HepG2 (cell line): ENCODE measurements around the gene TBX6. TPM values are rescaled to one million over a fixed set of nuclear protein-coding genes. Genes with fewer than 3 reads are reported as not detected.
A peak's percentile ranks its signal among the peaks of the same experiment; 100 is the strongest.

Experiments used
- ELF3 ChIP-seq: IDR thresholded peaks from 2 replicates; pipeline ENCODE4 v1.6.1; 2016; ENCODE audit warnings: missing genetic modification reagents, missing compliant biosample characterization
- EZH2 ChIP-seq: conservative IDR thresholded peaks from 2 replicates; pipeline ENCODE4 v1.6.1; 2012; ENCODE audit warnings: mild to moderate bottlenecking, low read depth, low read length, moderate library complexity
- HNF4G ChIP-seq, 2 experiments: sonication (generic) in 1 of 2; formaldehyde crosslinking in 1 of 2; IDR thresholded peaks; 2 replicates each; pipeline versions ENCODE4 v1.4.0 to v1.6.1; 2011 to 2020; ENCODE audit warnings: borderline replicate concordance in 2 of 2, low read depth in 2 of 2, mild to moderate bottlenecking in 2 of 2, low read length in 1 of 2, missing genetic modification reagents in 1 of 2, moderate library complexity in 1 of 2
- KMT2B ChIP-seq: IDR thresholded peaks from 2 replicates; pipeline ENCODE4 v1.6.1; 2016; ENCODE audit warnings: missing genetic modification reagents, missing compliant biosample characterization
- NFIB ChIP-seq: sonication (generic); formaldehyde crosslinking; IDR thresholded peaks from 2 replicates; pipeline ENCODE4 v1.9.0; 2021; ENCODE audit warnings: missing genetic modification reagents, mild to moderate bottlenecking, borderline replicate concordance
- RFX5 ChIP-seq: IDR thresholded peaks from 2 replicates; pipeline ENCODE4 v1.6.1; 2011; ENCODE audit warnings: low read depth, low read length, improper control_type of control experiment
- SIX4 ChIP-seq: sonication (generic); formaldehyde crosslinking; IDR thresholded peaks from 2 replicates; pipeline ENCODE4 v1.4.0; 2020; ENCODE audit warnings: missing genetic modification reagents
- SPEN ChIP-seq: sonication (generic); formaldehyde crosslinking; IDR thresholded peaks from 2 replicates; pipeline ENCODE4 v1.5.1; 2020; ENCODE audit warnings: low read depth, mild to moderate bottlenecking, missing genetic modification reagents
- ZC3H4 ChIP-seq: sonication (generic); formaldehyde crosslinking; IDR thresholded peaks from 2 replicates; pipeline ENCODE4 v1.4.0; 2020; ENCODE audit warnings: missing genetic modification reagents, borderline replicate concordance
- ZFP82 ChIP-seq: sonication (generic); formaldehyde crosslinking; IDR thresholded peaks from 2 replicates; pipeline ENCODE4 v1.5.1; 2020; ENCODE audit warnings: mild to moderate bottlenecking, missing genetic modification reagents, borderline replicate concordance
- ZNF256 ChIP-seq: sonication (generic); formaldehyde crosslinking; conservative IDR thresholded peaks from 2 replicates; pipeline ENCODE4 v1.4.0; 2020; ENCODE audit warnings: missing genetic modification reagents
- ZNF737 ChIP-seq: sonication (generic); formaldehyde crosslinking; IDR thresholded peaks from 2 replicates; pipeline ENCODE4 v1.5.0; 2020; ENCODE audit warnings: missing genetic modification reagents, mild to moderate bottlenecking, borderline replicate concordance
- ZNF781 ChIP-seq: sonication (generic); formaldehyde crosslinking; IDR thresholded peaks from 2 replicates; pipeline ENCODE4 v1.5.1; 2020; ENCODE audit warnings: borderline replicate concordance, mild to moderate bottlenecking, missing genetic modification reagents; ENCODE audit errors: not compliant biosample characterization
- ZNF784 ChIP-seq: sonication (generic); formaldehyde crosslinking; IDR thresholded peaks from 2 replicates; pipeline ENCODE4 v1.5.1; 2020; ENCODE audit warnings: missing genetic modification reagents, mild to moderate bottlenecking, borderline replicate concordance
- polyA plus RNA-seq, 8 experiments: library from polyadenylated mRNA; depleted of rRNA in 3 of 8; stranded (reverse) in 7 of 8; unstranded in 1 of 8; fragments of >200 nt; fragmentation: Illumina TruSeq in 4 of 8; extraction: Trizol in 4 of 8; gene quantifications; 2 replicates each; pipeline versions ENCODE4 v1.2.1 to v1.2.3, GENCODE V29; 2011 to 2016; ENCODE audit warnings: low read depth in 4 of 8, missing spikeins in 1 of 8, mixed read lengths in 1 of 8; ENCODE audit not compliant: insufficient read depth in 1 of 8
- total RNA-seq, 5 experiments: library from RNA; depleted of rRNA; stranded (reverse); fragments of >200 nt; fragmentation: Illumina TruSeq; extraction: Trizol; gene quantifications; 2 replicates each; pipeline ENCODE4 v1.2.3, GENCODE V29; 2016; ENCODE audit warnings: low read depth in 1 of 5
- TF ChIP-seq, protein P1 (sequence below): sonication (generic); formaldehyde crosslinking; IDR thresholded peaks from 2 replicates; pipeline ENCODE4 v1.5.1; 2020; ENCODE audit warnings: missing genetic modification reagents, mild to moderate bottlenecking, borderline replicate concordance
- TF ChIP-seq, protein P2 (sequence below): fragments of 450-650 bp; IDR thresholded peaks from 2 replicates; pipeline ENCODE4 v1.6.1; 2017; ENCODE audit warnings: mild to moderate bottlenecking
- TF ChIP-seq, protein P3 (sequence below): IDR thresholded peaks from 2 replicates; pipeline ENCODE4 v1.6.1; 2016; ENCODE audit warnings: missing biosample characterization, missing genetic modification reagents, low read depth
- TF ChIP-seq, protein P4 (sequence below): sonication (generic); formaldehyde crosslinking; IDR thresholded peaks from 2 replicates; pipeline ENCODE4 v1.4.0; 2020; ENCODE audit warnings: missing genetic modification reagents

The TBX6 gene
- total and polyA plus RNA-seq, 2 of the 13 experiments (the other 11 are each of a cell fraction or from before 2014, with no cell fraction given): 0.24 to 0.42 TPM

GRCh38 chr16:30063893-30064728 is 27.6 kb downstream of the TBX6 start (continued):
- TF ChIP-seq, protein P1, sequence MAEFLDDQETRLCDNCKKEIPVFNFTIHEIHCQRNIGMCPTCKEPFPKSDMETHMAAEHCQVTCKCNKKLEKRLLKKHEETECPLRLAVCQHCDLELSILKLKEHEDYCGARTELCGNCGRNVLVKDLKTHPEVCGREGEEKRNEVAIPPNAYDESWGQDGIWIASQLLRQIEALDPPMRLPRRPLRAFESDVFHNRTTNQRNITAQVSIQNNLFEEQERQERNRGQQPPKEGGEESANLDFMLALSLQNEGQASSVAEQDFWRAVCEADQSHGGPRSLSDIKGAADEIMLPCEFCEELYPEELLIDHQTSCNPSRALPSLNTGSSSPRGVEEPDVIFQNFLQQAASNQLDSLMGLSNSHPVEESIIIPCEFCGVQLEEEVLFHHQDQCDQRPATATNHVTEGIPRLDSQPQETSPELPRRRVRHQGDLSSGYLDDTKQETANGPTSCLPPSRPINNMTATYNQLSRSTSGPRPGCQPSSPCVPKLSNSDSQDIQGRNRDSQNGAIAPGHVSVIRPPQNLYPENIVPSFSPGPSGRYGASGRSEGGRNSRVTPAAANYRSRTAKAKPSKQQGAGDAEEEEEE (CRISPR knock-in tag): no peak
- TF ChIP-seq, protein P2, sequence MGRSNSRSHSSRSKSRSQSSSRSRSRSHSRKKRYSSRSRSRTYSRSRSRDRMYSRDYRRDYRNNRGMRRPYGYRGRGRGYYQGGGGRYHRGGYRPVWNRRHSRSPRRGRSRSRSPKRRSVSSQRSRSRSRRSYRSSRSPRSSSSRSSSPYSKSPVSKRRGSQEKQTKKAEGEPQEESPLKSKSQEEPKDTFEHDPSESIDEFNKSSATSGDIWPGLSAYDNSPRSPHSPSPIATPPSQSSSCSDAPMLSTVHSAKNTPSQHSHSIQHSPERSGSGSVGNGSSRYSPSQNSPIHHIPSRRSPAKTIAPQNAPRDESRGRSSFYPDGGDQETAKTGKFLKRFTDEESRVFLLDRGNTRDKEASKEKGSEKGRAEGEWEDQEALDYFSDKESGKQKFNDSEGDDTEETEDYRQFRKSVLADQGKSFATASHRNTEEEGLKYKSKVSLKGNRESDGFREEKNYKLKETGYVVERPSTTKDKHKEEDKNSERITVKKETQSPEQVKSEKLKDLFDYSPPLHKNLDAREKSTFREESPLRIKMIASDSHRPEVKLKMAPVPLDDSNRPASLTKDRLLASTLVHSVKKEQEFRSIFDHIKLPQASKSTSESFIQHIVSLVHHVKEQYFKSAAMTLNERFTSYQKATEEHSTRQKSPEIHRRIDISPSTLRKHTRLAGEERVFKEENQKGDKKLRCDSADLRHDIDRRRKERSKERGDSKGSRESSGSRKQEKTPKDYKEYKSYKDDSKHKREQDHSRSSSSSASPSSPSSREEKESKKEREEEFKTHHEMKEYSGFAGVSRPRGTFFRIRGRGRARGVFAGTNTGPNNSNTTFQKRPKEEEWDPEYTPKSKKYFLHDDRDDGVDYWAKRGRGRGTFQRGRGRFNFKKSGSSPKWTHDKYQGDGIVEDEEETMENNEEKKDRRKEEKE: no peak
- TF ChIP-seq ZC3H4 (CRISPR knock-in tag) (peak; percentile 55; the same call in 1 of the 2 replicates), ZNF256 (CRISPR knock-in tag) (no peak), SPEN (CRISPR knock-in tag) (0 out of 2 replicates have a peak, but pooled peaks have one; percentile 19), RFX5 (no peak), NFIB (no peak), ZNF784 (peak; percentile 69; the same call in 1 of the 2 replicates), HNF4G (IDR thresholded peaks at IDR 0.05; ENCODE audit: borderline replicate concordance, low read depth, low read length) (no peak), HNF4G (CRISPR knock-in tag; IDR thresholded peaks at IDR 0.05; ENCODE audit: borderline replicate concordance, low read depth) (no peak), ZNF781 (CRISPR knock-in tag) (peak; percentile 20), KMT2B (CRISPR knock-in tag) (no peak; the same call in none of the 2 replicates), ZNF737 (CRISPR knock-in tag) (no peak), EZH2 (no peak), SIX4 (CRISPR knock-in tag) (no peak), ZFP82 (CRISPR knock-in tag) (peak; percentile 89; the same call in 1 of the 2 replicates), ELF3 (CRISPR knock-in tag) (peak; percentile 21; the same call in 1 of the 2 replicates)
- TF ChIP-seq, protein P3, sequence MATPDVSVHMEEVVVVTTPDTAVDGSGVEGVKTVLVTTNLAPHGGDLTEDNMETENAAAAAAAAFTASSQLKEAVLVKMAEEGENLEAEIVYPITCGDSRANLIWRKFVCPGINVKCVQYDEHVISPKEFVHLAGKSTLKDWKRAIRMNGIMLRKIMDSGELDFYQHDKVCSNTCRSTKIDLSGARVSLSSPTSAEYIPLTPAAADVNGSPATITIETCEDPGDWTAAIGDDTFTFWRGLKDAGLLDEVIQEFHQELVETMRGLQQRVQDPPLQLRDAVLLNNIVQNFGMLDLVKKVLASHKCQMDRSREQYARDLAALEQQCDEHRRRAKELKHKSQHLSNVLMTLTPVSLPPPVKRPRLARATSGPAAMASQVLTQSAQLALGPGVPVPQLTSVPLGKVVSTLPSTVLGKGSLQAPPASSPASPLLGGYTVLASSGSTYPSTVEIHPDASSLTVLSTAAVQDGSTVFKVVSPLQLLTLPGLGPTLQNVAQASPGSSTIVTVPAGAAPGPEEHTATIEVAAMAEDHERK (CRISPR knock-in tag): no peak
- TF ChIP-seq, protein P4, sequence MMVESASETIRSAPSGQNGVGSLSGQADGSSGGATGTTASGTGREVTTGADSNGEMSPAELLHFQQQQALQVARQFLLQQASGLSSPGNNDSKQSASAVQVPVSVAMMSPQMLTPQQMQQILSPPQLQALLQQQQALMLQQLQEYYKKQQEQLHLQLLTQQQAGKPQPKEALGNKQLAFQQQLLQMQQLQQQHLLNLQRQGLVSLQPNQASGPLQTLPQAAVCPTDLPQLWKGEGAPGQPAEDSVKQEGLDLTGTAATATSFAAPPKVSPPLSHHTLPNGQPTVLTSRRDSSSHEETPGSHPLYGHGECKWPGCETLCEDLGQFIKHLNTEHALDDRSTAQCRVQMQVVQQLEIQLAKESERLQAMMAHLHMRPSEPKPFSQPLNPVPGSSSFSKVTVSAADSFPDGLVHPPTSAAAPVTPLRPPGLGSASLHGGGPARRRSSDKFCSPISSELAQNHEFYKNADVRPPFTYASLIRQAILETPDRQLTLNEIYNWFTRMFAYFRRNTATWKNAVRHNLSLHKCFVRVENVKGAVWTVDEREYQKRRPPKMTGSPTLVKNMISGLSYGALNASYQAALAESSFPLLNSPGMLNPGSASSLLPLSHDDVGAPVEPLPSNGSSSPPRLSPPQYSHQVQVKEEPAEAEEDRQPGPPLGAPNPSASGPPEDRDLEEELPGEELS (CRISPR knock-in tag): 0 out of 2 replicates have a peak, but pooled peaks have one; percentile 9
